LNCAP (cell line): ENCODE measurements around the gene SDF4.

ENCODE experiments used
- TF ChIP-seq, protein P1 (sequence below): fragments of 450-650 bp; IDR thresholded peaks from 2 replicates; pipeline ENCODE4 v1.5.1; 2017; ENCODE audit warnings: mild to moderate bottlenecking

SDF4 gene

DNA sequence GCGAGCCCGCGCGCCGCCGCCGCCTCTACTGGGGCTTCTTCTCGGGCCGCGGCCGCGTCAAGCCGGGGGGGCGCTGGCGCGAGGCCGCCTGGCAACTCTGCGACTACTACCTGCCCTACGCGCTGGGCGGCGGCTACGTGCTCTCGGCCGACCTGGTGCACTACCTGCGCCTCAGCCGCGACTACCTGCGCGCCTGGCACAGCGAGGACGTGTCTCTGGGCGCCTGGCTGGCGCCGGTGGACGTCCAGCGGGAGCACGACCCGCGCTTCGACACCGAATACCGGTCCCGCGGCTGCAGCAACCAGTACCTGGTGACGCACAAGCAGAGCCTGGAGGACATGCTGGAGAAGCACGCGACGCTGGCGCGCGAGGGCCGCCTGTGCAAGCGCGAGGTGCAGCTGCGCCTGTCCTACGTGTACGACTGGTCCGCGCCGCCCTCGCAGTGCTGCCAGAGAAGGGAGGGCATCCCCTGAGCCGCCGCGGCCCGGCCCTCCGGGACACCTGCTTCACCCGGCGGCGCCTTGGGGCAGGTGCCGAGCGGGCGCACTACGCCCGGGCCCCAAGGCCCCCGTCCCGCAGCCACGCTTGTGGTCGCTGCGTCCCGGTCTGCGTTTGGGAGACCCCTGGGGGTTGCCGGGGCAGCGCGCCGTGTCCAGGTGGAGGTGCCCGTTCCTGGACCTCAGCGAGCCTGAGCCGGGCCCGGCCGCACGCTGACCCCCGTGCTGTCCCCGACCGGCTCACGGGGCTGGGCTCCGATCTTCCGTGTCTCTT lies 1.2 kb upstream of the SDF4 start:
- TF ChIP-seq, protein P1, sequence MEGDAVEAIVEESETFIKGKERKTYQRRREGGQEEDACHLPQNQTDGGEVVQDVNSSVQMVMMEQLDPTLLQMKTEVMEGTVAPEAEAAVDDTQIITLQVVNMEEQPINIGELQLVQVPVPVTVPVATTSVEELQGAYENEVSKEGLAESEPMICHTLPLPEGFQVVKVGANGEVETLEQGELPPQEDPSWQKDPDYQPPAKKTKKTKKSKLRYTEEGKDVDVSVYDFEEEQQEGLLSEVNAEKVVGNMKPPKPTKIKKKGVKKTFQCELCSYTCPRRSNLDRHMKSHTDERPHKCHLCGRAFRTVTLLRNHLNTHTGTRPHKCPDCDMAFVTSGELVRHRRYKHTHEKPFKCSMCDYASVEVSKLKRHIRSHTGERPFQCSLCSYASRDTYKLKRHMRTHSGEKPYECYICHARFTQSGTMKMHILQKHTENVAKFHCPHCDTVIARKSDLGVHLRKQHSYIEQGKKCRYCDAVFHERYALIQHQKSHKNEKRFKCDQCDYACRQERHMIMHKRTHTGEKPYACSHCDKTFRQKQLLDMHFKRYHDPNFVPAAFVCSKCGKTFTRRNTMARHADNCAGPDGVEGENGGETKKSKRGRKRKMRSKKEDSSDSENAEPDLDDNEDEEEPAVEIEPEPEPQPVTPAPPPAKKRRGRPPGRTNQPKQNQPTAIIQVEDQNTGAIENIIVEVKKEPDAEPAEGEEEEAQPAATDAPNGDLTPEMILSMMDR, result no peak

DNA sequence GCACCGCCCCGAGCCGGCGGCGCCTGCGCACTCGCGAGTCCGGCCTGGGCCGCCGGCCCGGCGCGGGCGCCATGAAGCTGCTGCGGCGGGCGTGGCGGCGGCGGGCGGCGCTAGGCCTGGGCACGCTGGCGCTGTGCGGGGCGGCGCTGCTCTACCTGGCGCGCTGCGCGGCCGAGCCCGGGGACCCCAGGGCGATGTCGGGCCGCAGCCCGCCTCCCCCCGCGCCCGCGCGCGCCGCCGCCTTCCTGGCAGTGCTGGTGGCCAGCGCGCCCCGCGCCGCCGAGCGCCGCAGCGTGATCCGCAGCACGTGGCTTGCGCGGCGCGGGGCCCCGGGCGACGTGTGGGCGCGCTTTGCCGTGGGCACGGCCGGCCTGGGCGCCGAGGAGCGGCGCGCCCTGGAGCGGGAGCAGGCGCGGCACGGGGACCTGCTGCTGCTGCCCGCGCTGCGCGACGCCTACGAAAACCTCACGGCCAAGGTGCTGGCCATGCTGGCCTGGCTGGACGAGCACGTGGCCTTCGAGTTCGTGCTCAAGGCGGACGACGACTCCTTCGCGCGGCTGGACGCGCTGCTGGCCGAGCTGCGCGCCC lies 501 bp upstream of the SDF4 start, which contains the start of gene B3GALT6:
TSS of gene B3GALT6 (plus strand) at position 30 of the 588 bp plus-strand sequence. CDS start at position 72, 42 bp downstream.
- TF ChIP-seq, protein P1, result no peak

DNA sequence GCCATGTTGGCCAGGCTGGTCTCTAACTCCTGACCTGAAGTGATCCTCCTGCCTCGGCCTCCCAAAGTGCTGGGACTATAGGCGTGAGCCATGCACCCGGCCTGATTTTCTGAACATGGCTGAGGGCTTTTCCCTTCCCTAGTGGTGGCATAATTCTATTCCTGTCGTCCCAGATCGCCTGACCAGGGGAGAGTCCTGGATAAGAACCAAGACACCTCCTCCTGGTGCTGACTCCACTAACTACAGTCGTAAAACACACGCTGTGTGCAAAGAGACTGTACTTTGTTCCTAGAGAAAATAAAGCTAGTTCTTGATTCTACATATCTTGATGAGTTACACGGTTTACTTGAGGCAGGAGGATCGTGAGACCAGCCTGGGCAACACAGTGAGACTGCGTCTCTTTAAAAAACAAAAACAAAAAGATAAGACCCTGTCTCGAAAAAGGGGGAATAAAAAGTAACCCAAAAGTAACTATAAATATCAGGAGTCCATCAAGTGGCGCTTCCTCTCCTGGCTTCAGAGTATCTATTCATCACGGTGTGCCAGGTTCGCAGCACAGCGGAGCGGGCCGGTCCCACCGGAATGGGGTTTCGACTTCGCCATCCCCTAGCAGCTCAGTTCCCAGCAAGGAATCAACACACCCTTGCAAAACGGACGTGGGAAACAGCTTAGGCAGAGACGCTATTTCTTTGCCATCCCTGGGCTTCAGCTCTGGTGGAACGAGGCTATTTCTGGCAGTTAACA lies 973 bp downstream of the SDF4 start:
- TF ChIP-seq, protein P1, result 0 out of 2 replicates have a peak, but pooled peaks have one; percentile 17

DNA sequence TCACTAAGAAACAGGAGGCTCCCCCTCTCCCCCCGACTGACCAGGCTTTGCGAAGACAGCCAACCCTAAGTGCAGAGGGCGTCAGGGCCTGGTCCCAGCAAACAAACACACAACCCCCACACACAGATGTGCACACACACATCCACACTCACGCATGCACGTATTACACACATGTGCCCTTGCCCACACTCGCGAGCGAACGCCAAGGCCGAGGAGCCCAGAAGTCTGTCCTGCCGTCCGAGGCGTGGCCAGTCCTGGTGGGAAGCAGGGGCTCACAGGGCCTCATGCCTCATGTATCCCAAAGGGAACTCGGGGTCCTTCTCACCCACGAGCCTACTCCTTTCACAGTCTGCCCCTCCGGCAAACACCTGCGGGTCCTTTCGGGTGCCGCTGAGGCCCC lies 2.0 kb downstream of the SDF4 start:
- TF ChIP-seq, protein P1, result no peak

DNA sequence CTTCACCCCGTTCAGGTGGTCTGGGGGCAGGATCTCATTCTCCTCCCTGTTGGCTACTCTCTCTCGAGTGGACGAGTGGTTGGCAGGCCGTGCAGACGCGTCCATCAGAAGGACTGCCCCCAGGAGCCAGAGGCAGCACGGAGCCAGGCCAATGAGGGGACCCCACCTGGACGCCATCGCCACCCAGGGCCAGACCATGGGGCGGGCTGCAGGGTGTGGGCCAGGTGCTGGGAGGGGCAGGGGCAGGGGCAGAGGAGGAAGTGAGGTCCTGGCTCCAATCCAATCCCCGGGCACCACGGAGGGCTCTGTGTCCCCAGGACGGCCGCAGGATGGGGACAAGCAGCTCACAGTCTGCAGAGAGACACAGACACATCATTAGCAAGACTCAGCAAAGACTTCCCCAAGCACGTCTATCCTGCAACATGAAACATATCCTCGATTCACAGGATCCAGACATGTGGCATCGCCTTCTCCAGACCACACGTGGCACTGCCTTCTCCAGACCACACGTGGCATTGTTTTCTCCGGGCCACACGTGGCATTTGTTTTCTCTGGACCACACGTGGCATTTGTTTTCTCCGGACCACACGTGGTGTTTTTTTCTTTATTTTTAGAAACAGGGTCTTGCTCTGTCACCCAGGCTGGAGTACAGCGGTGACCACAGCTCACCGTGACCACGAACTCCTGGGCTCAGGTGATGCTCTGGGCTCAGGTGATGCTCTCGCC lies 3.0 kb downstream of the SDF4 start:
- TF ChIP-seq, protein P1, result no peak

DNA sequence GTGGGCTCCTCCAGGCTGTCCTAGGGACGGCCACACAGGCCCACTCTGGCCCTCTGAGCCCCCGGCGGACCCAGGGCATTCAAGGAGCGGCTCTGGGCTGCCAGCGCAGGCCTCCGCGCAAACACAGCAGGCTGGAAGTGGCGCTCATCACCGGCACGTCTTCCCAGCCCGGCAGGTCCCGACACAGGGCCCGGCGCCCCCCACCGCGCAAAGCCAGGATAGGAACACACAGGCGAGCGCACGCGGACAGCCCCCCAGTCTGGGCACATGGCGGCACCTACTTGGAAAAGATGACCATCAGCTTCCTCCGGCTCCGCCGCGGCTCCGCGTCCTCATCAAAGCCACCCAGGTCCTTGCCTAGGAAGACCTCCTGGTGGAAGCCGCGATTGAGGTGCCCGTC lies 3.6 kb downstream of the SDF4 start:
- TF ChIP-seq, protein P1, result no peak

DNA sequence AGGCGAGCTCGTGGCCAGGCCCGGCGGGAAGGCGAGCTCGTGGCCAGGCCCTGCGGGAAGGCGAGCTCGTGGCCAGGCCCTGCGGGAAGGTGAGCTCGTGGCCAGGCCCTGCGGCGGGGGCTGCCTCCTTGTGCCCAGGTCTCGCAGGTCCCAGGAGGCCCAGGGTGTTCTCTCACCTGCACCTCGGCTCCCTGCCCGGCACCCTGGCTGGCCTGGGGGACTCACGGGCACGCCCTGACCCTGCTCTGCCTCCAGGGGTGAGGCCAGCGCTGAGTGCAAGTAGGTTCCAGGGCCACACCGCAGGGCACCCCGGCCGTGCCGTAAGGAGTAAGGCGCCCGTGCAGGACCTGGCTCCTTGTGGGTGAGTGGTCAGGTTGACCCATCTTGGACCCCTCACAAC lies 4.4 kb downstream of the SDF4 start:
- TF ChIP-seq, protein P1, result no peak
